Right hindlimb (tissue), 1 donor: ENCODE measurements around the gene TBL1XR1.

Source experiments
- DNase-seq: peaks from one replicate; pipeline ENCODE4 v3.0.0-alpha.2; 2018

Gene TBL1XR1

GRCh38 chr3:177137774-177138705 is 59.2 kb downstream of the TBL1XR1 start:
- no peak for DNase-seq

- DNase-seq, result no peak
Measured at GRCh38 chr3:177136741-177137140, 60.5 kb downstream of the TBL1XR1 start.

GRCh38 chr3:177135841-177136492 is 61.3 kb downstream of the TBL1XR1 start:
- DNase-seq, result no peak

DNA sequence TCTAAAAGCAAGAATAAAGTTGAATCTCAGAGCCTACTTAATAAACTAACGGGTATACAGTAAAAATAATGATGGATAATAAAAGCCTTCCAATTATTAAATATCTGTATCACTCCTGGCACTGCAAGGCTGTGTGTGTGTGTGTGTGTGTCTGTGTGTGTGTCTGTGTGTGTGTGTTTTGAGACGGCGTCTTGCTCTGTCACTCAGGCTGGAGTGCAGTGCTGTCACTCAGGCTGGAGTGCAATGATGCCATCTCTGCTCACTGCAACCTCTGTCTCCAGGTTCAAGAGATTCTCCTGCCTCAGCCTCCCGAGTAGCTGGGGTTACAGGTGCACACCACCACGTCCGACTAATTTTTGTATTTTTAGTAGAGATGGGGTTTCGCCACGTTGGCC is 62.5 kb downstream of the TBL1XR1 start:
- no peak for DNase-seq

GRCh38 chr3:177133860-177134815 is 63.1 kb downstream of the TBL1XR1 start:
- peak; percentile 27 for DNase-seq

DNA sequence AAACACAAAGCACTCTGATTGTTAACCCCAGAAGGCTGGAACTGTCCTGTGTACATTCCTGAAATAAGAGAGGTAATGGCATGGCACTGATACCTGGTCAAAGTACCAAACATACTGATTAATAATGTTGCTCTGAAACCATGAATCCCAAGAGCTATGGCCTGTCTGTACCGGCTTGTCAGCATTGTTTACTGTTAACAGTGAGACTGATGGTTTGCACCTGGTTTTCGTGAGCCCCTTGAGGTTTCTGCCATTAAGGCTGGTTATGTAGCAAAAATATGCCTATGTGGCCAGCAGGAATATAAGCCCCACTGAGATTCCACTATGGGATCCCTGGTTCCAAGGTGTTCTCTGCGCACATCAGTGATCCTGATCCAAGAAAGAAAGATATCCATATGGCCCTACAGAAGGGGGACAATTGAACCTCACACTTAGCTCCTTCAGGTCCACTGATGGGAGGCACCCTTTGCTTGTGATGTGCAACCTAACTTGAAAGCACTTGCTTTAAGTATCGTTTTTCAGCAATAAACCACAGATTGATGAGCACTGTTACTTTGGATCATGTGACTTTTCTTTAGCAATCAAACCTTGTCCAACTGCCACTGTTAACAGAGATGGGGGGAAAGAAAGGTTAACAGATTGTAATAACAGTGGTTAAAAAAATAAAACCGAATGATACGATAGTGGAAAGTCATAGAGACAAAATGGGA is 65.2 kb downstream of the TBL1XR1 start:
- no peak for DNase-seq

- no peak for DNase-seq
Measured at GRCh38 chr3:177127008-177127407, 70.3 kb downstream of the TBL1XR1 start.

DNA sequence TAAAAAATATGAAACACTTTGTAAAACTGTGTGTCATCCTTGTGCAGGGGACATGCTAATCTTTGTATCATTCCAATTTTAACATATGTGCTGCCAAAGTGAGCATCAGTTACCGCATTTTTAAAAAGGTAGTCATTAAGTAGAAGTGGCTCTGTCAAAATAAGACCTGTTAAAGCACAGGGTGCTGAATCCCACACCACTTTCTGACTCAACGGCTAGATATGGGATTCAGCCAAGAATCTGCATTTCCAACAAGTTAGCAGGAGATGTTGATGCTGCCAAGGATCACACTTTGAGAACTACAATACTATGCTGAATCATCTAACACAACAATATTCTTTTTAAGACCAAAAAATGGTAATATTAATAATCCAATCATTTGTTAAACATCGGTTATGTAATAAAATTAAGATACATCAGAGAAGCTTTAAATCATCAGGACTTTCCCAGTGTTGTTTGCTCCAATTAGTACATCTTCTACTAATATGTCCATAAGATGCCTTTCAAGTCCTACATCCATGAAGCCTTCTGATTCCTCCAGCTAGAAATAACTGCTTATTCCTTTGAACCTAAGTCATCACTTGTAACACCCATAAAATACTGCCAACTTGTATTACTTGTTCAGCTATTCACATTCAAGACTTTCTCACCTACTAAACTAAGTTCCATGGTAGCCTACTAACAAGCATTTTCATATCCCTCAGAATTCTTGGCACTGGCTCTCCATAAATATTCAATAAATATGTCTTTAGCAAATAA is 71.1 kb downstream of the TBL1XR1 start:
- DNase-seq, result no peak

DNA sequence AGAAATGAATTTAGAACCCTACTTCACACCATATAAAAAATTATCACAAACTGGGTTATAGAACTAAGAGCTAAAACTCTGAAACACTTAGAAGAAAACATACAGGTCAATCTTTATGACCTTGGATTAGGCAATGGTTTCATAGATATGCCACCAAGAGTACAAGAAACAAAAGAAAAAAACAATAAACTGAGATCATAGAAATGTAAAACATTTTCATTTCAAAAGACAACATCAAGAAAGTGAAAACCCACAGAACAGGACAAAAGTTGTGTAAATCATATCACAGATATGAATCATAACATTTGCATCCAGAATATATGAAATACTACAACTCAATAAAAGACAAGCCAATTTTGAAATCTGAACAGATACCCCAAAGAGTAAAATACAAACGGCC is 72.4 kb downstream of the TBL1XR1 start:
- DNase-seq, result no peak

GRCh38 chr3:177123822-177124221 is 73.5 kb downstream of the TBL1XR1 start:
- no peak for DNase-seq

GRCh38 chr3:177122183-177122856 is 75.0 kb downstream of the TBL1XR1 start:
- DNase-seq, result no peak

DNA sequence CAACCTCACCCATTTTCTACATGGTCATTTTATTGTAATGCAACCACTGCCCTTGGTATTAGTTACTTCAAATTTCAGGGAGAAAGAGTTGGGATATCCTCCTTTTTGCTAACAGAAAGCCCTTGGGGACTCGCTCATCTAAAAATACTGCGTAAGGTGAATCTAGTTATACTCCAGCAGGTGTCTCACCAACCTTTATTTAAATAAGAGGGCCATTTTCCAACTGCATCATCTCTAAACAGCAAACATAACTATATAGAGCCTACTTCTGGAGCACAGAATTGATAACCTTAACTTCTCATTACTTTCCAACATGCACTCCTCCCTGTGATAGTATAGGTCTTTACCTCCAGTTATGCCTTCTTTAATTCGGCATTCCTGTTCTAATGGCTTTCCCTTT is 77.5 kb downstream of the TBL1XR1 start:
- DNase-seq, result no peak

- DNase-seq, result no peak
Measured at GRCh38 chr3:177114253-177114652, 83.0 kb downstream of the TBL1XR1 start.

GRCh38 chr3:177111541-177111949 is 85.7 kb downstream of the TBL1XR1 start:
- no peak for DNase-seq

GRCh38 chr3:177110895-177111294 is 86.4 kb downstream of the TBL1XR1 start:
- no peak for DNase-seq

- DNase-seq, result no peak
Measured at GRCh38 chr3:177110386-177110785, 86.9 kb downstream of the TBL1XR1 start.

GRCh38 chr3:177109688-177110330 is 87.5 kb downstream of the TBL1XR1 start:
- no peak for DNase-seq

GRCh38 chr3:177108648-177109047 is 88.6 kb downstream of the TBL1XR1 start:
- DNase-seq, result no peak

GRCh38 chr3:177107461-177108239 is 89.6 kb downstream of the TBL1XR1 start:
- no peak for DNase-seq

DNA sequence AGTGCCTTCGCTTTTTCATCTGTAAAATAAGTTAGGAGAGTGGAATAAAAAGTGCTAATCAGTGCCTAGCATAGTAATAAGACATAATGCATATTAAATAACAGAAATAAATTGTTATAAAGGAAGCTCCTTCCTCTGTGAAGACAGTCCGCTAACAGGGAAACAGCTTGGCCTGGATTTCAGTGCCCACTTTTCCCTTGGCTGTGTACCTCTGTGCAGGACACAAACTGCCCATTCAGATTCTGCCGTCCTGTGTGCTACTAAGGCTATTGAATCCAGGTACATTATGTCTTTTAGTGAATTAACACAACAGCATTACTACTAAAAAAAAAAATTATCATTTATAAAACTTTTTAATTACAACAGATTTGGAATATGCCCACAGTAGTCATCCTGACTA is 90.7 kb downstream of the TBL1XR1 start:
- DNase-seq, result no peak
